OCI-LY7 (cell line): ENCODE results near the gene ROR2.

ENCODE experiments used
- EZH2phosphoT487 ChIP-seq: fragments of 200-600 bp; sonication (generic); IDR thresholded peaks from 2 replicates; pipeline ENCODE4 v1.6.1; 2018; ENCODE audit warnings: low read depth, borderline replicate concordance, mild to moderate bottlenecking, mixed run types, antibody characterized with exemption, low read length, moderate library complexity, mixed read lengths
- TF ChIP-seq, protein P1 (sequence below): fragments of 200-600 bp; sonication (generic); conservative IDR thresholded peaks from 2 replicates; pipeline ENCODE4 v1.5.1; 2014; ENCODE audit warnings: mild to moderate bottlenecking, antibody characterized with exemption, low read length, moderate library complexity, mixed read lengths

DNA sequence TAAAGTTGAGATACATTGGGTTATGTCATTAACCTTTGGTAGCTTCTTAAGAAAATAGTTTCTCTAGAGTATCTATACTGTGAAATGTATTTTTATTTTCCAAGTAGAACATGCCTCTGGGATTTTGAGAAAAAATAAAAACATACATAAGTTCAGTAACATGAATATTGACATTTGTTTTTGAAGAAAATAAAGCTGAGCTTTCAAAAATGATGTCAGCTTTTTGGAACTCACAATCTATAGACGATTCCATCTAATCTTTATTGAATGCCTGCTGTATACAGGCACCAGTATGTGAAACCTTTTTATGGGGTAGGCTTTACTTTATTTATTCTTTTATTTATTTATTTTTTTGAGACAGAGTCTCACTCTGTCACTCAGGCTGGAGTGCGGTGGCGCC is 350.5 kb downstream of the ROR2 start:
- TF ChIP-seq, protein P1, sequence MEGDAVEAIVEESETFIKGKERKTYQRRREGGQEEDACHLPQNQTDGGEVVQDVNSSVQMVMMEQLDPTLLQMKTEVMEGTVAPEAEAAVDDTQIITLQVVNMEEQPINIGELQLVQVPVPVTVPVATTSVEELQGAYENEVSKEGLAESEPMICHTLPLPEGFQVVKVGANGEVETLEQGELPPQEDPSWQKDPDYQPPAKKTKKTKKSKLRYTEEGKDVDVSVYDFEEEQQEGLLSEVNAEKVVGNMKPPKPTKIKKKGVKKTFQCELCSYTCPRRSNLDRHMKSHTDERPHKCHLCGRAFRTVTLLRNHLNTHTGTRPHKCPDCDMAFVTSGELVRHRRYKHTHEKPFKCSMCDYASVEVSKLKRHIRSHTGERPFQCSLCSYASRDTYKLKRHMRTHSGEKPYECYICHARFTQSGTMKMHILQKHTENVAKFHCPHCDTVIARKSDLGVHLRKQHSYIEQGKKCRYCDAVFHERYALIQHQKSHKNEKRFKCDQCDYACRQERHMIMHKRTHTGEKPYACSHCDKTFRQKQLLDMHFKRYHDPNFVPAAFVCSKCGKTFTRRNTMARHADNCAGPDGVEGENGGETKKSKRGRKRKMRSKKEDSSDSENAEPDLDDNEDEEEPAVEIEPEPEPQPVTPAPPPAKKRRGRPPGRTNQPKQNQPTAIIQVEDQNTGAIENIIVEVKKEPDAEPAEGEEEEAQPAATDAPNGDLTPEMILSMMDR, result no peak
- TF ChIP-seq EZH2phosphoT487, result no peak
